GM12873 (cell line): ENCODE data around the gene BBLN.
A peak's percentile ranks its signal among the peaks of the same experiment; 100 is the strongest.

Experiments
- TF ChIP-seq, protein P1 (sequence below): IDR thresholded peaks from 2 replicates; pipeline ENCODE4 v1.5.1; 2012; ENCODE audit warnings: low read depth, mild to moderate bottlenecking, moderate library complexity, low read length, control low read depth; ENCODE audit not compliant: insufficient read depth; ENCODE audit errors: missing control alignments

BBLN gene

DNA sequence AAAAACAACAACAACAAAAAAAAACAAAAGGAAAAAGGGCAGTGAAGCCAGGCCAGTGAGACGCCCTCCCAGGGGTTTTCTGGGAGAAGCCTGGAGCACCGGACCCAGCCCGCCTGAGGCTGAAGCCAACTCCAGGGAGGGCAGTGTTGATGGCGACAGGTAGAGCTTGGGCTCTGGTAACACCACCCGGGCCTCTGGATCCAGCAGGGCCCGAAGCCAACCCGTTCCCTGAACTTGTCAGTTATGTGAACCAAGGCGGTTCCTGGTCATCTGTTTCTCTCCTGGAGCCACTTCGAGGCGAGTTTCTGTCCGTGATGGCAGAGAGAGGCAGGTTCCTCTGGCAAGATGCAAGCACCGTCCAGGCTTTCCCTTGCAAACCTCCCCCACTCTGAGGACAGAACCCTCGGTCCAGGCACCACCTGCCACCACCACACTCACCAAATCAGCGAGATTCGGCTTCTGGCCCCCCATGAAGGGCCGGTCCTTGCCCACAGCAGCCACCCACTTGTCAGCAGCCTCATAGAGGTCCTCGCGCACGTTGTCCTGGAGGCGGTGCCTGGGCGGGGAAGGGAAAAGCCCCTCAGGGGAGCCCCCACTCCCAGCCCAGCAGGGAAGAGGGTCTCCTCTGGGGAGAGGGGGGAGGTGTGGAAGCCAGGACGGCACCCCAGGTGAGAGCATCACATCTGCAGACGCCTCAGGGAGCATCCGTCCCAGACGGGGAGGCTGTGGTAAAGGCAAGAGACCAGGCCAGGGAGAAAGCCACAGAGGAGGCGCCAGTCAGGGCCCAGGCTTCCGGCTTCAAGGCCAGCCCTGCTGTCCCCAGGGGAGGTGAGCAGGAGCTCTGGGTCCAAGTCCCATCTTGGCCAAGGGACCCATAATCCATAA, 37.9 kb upstream of the BBLN start:
- TF ChIP-seq, protein P1, sequence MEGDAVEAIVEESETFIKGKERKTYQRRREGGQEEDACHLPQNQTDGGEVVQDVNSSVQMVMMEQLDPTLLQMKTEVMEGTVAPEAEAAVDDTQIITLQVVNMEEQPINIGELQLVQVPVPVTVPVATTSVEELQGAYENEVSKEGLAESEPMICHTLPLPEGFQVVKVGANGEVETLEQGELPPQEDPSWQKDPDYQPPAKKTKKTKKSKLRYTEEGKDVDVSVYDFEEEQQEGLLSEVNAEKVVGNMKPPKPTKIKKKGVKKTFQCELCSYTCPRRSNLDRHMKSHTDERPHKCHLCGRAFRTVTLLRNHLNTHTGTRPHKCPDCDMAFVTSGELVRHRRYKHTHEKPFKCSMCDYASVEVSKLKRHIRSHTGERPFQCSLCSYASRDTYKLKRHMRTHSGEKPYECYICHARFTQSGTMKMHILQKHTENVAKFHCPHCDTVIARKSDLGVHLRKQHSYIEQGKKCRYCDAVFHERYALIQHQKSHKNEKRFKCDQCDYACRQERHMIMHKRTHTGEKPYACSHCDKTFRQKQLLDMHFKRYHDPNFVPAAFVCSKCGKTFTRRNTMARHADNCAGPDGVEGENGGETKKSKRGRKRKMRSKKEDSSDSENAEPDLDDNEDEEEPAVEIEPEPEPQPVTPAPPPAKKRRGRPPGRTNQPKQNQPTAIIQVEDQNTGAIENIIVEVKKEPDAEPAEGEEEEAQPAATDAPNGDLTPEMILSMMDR = no peak

GRCh38 chr9:128122809-128123175, 37.3 kb upstream of the BBLN start:
- TF ChIP-seq, protein P1 = no peak

DNA sequence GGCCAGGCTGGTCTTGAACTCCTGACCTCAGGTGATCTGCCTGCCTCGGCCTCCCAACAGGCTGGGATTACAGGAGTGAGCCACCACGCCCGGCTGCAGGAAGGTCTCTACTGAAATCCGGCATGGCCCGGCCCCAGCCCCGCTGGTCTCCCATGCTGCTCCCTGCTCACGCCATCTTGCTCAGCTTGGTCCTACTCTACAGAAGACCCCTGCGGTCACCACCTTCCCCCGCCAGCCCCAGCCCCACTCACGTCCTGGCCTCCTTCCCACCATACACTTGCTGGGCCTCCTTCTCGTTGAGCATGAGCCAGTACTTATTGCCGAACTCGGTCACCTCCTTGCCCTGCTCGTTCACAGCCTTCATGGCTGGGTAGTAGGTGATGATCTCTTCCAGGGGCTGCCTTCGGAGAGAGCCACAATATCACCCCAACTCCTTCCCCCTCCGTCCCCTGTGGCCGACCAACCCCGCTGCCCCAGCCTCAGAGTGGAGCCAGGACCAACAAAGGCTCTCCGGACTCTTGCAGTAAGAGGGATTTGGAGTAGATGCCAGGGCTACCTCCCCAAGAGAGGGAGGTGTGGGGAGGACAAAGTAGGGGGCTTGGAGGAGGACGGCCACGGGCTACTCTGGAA, 36.5 kb upstream of the BBLN start:
- TF ChIP-seq, protein P1 = no peak

DNA sequence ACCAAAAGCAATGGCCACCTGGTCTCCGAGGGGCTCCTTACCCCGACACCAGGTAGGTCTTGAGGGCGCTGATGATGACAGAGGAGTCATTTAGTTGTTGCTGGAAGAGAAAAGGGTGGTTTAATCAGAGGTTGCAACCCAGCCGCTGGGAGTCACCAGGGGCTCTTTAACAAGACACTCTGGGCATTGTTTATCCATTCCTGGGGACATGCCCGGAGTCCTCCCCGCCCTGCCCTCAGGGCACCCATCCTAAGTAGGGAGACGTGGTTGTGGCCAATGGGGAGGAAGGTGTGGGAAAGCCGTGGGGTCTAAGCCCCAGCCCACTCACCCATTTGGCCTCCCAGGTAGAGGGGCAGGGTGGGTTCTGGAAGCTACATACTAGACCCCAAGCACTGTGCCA, 35.6 kb upstream of the BBLN start:
- TF ChIP-seq, protein P1 = no peak

DNA sequence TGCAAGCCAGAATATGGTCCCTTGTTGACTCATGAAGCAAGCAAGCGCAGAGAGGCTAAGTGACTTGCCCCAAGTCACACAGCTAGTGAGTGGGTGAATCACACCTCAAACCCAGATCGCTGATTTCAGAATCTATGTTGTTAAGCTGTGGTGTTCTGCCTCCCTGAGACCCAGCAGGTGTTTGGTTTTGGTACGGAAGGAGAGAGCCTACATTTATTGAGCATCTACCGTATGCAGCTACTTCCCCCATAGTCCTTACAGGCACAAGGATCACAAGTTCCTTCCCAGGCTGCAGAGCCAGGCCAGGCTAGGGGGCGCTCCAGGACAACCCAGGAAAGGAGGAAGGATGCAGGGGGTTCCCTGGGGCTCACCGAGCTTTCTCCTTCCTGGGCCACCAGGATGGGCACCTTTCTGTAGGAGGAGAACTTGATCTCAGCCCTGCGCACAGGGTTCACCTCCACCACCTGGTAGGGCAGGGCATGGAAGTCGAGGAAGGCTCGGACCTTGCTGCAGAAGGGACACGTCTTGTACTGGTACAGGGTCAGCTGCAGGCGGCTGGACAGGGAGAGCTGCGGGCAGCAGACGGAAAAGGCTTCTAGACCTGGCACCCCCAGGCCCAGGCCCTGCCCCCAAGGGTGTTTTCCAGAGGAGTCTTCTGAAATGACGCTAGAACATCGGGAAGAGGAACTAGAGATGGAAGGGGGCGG, 35.0 kb upstream of the BBLN start:
- TF ChIP-seq, protein P1 = peak; percentile 79

GRCh38 chr9:128125580-128126354, 34.3 kb upstream of the BBLN start:
- TF ChIP-seq, protein P1 = no peak

DNA sequence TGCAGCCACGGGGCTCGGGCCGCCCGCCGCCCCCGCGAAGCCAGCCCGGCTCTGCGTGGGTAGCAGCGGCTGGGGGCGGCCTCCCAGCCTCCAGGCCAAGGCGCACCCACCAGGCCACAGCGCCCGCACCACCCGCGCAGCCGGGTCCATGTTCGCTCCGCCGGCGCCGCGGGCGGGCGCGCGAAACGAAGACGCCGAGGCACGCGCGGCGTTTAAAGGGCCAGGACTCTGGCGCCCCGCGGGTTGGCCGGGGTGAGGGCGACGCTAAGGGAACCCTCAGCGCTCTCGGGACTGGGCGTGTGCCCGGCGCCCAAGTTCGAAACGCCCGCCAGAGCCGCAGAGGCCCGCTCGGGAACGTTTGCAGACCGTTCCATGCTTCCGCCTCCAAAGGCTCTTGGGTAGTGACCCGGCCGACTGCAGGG, 32.5 kb upstream of the BBLN start, which contains the start of gene PTGES2:
PTGES2 (minus strand) TSS at position 162 of the 422 bp plus-strand sequence; CDS start at position 150, 12 bp downstream.
- TF ChIP-seq, protein P1 = no peak
